Retina (tissue), 1 donor: ENCODE measurements around the gene P2RX4.
"Not testable (repeated sequence)": the region's sequence is repeated elsewhere in the genome, so short reads cannot be mapped to it uniquely, and the experiment has no call there.

Experiments
- DNase-seq: peaks from one replicate; pipeline ENCODE4 v3.0.0-alpha.2; 2016

P2RX4 gene

DNA sequence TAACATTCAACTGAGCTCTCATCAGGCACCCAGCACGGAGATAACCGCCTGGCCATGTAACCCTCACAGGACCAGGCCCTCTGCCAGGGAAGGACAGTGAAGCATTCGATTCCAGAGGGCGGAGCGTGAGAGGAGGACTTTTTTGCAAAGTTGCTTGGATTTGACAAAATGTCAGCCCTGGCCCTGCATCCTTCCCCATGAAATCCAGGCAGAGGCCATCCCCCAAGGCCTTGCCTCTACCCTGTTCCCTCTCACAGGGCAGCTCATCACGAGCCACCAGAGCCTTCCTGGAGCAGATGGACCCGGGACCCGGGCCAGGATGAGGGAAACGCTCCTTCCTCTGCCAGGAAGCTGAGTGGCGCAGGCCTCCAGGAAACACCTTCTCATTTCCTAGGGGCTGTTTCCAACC is 69.6 kb downstream of the P2RX4 start:
- no peak for DNase-seq

DNA sequence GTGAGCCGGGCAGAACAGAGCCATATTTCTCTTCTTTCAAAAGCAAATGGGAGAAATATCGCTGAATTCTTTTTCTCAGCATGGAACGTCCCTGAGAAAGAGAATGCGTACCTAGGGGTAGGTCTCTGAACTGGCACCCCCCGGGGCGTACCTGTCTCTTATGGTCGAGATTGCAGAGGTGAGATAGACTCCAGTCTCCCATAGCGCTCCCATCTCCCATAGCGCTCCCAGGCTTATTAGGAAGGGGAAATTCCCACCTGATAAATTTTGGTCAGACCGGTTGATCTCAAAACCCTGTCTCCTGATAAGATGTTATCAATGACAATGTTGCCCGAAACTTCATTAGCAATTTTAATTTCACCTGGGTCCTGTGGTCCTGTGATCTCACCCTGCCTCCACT is 70.6 kb downstream of the P2RX4 start:
- not testable (repeated sequence) for DNase-seq

DNA sequence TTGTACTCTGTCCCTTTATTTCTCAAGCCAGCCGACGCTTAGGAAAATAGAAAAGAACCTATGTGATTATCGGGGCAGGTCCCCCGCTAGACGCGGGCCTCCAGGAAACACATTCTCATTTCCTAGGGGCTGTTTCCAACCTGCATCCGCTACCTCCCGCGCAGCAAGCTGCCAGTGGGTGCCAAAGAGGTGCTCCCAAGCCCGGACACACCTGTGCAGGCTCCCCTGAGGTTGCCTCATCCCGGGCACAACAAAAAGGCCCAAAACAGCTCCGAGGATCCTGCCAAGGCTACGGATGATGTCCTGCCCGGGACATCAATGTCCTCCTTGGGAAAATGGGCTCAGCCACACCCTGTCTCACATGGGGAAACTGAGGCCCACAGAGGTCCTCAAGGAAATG is 71.2 kb downstream of the P2RX4 start:
- DNase-seq: not testable (repeated sequence)

DNA sequence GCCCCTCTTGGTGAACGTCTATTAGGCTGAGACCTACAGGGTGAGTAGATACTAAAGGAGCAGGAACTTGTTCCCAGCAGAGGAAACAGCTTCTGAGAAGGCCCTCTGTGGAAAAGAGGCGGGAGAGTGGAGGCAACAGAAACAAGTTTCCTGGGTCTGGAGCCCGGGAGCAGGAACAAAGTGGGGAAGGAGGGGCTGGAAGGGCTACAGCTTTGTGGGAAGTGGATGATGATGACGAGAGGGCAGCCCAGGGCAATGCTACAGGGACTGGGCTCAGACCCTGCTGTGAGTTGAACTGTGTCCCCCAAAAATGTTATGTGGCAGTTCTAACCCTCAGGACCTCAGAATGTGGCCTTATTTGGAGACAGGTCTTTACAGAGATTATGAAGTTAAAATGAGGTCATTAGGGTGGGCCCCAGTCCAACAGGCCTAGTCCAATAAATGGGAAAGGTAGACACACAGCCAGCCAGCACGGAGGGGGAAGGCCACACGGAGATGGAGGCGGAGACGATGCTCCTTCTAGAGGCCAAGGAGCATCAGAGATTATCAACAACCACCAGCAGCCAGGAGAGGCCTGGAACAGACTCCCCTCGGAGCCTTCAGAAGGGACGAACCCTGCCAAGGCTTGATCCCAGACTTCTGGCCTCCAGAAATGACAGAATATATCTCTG is 72.3 kb downstream of the P2RX4 start:
- DNase-seq: no peak

DNA sequence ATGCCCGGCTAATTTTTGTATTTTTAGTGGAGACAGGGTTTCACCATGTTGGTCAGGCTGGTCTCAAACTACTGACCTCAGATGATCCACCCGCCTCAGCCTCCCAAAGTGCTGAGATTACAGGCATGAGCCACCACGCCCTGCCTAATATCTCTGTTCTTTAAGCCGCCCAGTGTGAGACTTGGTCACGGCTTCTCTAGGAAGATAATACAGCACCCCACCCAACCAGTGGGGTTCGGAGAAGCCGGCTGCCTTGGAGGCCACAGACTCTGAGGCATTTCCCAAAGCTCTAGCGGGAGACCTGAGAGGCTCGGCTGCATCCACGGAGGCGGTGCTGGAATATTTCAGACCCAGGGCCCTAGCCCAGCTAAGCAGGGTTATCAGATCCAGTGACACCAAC is 73.0 kb downstream of the P2RX4 start:
- DNase-seq: not testable (repeated sequence)

DNA sequence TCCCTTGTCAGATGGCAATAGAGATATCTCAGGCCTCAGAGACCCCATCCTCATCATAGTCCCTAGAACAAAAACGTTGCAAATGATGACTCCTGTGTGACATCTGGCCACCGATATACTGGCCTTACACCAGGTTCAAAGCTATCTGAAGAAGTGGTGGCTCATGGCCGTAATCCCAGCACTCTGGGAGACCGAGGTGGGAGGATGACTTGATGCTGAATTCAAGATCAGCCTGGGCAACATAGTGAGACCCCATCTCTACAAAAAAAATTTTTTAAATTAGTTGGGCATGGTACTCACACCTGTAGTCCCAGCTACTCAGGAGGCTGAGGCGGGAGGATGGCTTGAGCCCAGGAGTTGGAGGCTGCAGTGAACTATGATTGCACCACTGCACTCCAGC is 73.5 kb downstream of the P2RX4 start:
- no peak for DNase-seq
